ENCODE results near the gene CRB1.
A peak's percentile ranks its signal among the peaks of the same experiment; 100 is the strongest.

CRB1 gene

DNA sequence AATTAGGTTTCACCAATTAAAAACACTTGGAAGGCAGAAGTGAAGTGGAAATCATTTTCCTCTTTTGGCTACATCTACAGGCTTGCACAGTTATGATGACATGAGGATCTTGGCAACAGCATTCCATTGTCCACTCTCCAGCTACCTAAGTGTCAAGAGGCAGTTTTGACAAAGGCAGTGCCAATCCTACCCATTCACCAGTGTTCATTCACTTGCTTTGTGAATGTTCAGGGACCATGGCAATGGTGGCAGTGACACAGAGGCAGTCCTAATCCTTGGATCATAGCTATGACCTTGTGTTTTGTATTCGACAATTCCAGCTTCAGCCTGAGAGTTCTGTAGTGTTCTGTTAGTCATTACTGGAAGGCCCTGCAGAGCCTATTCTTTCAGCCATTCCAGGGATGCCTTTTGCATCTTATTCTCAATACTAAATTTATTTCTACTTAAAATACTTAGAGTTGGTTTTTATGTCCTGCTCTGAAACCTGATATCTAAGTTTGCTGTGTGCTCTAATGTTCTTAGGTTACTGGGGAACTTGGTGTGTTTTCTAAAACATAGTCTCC lies 36.7 kb downstream of the CRB1 start:
- H3K9ac ChIP-seq (ENCODE audit: low read depth, low read length, poor library complexity, severe bottlenecking): no peak overlapping the region
- no peaks in the 10 kb centered on the region for H3K27me3 ChIP-seq (ENCODE audit: insufficient read depth, low read length, poor library complexity, severe bottlenecking)
- no peaks in the 10 kb centered on the region for H3F3A ChIP-seq (ENCODE audit: low read depth)
- no peak overlapping the region for H2AFZ ChIP-seq (ENCODE audit: low read length)
- H3K36me3 ChIP-seq (ENCODE audit: insufficient read depth, low read length): no peaks in the 10 kb centered on the region
- no peaks in the 10 kb centered on the region for H4K20me1 ChIP-seq (ENCODE audit: insufficient read depth, low read length, poor library complexity, severe bottlenecking)
- H3K9me2 ChIP-seq (replicated peaks; ENCODE audit: low read depth, low read length): no peaks in the 10 kb centered on the region
- H3K79me2 ChIP-seq (ENCODE audit: insufficient read depth, low read length): no peaks in the 10 kb centered on the region
- no peaks in the 10 kb centered on the region for H3K9me3 ChIP-seq (ENCODE audit: insufficient read depth, low read depth, low read length)
- H3K4me2 ChIP-seq (ENCODE audit: low read depth, low read length, poor library complexity, severe bottlenecking): no peak overlapping the region
- no peak for TF ChIP-seq EZH2phosphoT487 (IDR thresholded peaks at IDR 0.05; ENCODE audit: borderline replicate concordance)
- TF ChIP-seq, protein P1, sequence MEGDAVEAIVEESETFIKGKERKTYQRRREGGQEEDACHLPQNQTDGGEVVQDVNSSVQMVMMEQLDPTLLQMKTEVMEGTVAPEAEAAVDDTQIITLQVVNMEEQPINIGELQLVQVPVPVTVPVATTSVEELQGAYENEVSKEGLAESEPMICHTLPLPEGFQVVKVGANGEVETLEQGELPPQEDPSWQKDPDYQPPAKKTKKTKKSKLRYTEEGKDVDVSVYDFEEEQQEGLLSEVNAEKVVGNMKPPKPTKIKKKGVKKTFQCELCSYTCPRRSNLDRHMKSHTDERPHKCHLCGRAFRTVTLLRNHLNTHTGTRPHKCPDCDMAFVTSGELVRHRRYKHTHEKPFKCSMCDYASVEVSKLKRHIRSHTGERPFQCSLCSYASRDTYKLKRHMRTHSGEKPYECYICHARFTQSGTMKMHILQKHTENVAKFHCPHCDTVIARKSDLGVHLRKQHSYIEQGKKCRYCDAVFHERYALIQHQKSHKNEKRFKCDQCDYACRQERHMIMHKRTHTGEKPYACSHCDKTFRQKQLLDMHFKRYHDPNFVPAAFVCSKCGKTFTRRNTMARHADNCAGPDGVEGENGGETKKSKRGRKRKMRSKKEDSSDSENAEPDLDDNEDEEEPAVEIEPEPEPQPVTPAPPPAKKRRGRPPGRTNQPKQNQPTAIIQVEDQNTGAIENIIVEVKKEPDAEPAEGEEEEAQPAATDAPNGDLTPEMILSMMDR (conservative IDR thresholded peaks at IDR 0.05; ENCODE audit: low read length): no peak
- H3K4me1 ChIP-seq (ENCODE audit: insufficient read depth, low read length, poor library complexity, severe bottlenecking): no peaks in the 10 kb centered on the region
- no peak overlapping the region for H3K4me3 ChIP-seq (ENCODE audit: low read length, poor library complexity, severe bottlenecking)

DNA sequence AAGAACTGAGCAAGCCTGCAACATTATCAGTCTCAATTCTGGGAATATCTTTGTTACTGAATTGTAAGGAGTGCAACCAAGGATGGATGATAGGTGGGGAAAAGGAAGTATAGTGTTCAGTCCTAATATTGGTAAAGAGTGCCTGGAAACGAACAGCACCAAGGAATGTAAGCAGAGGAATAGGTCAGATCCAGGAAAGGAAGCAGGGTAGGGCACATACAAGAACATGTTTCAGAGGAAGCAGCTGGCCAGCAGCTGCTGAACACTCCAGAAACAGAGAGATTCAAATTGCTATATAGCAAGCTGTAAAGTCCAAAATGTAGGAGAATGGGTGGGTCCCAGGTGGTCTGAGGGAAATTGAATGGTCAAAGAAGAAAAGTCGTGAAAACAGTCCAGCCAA lies 37.9 kb downstream of the CRB1 start:
- Histone ChIP-seq H3K9ac (ENCODE audit: low read depth, low read length, poor library complexity, severe bottlenecking) (no peak overlapping the region), H3K9me3 (ENCODE audit: insufficient read depth, low read depth, low read length) (no peaks in the 10 kb centered on the region), H3K79me2 (ENCODE audit: insufficient read depth, low read length) (no peaks in the 10 kb centered on the region), H3K4me2 (ENCODE audit: low read depth, low read length, poor library complexity, severe bottlenecking) (no peak overlapping the region), H2AFZ (ENCODE audit: low read length) (no peak overlapping the region), H4K20me1 (ENCODE audit: insufficient read depth, low read length, poor library complexity, severe bottlenecking) (no peaks in the 10 kb centered on the region), H3F3A (ENCODE audit: low read depth) (no peaks in the 10 kb centered on the region), H3K27me3 (ENCODE audit: insufficient read depth, low read length, poor library complexity, severe bottlenecking) (no peaks in the 10 kb centered on the region), H3K4me1 (ENCODE audit: insufficient read depth, low read length, poor library complexity, severe bottlenecking) (no peaks in the 10 kb centered on the region), H3K36me3 (ENCODE audit: insufficient read depth, low read length) (no peaks in the 10 kb centered on the region), H3K4me3 (ENCODE audit: low read length, poor library complexity, severe bottlenecking) (no peak overlapping the region), H3K9me2 (replicated peaks; ENCODE audit: low read depth, low read length) (no peaks in the 10 kb centered on the region)
- no peak for TF ChIP-seq EZH2phosphoT487 (IDR thresholded peaks at IDR 0.05; ENCODE audit: borderline replicate concordance)
- TF ChIP-seq, protein P1 (conservative IDR thresholded peaks at IDR 0.05; ENCODE audit: low read length): no peak

DNA sequence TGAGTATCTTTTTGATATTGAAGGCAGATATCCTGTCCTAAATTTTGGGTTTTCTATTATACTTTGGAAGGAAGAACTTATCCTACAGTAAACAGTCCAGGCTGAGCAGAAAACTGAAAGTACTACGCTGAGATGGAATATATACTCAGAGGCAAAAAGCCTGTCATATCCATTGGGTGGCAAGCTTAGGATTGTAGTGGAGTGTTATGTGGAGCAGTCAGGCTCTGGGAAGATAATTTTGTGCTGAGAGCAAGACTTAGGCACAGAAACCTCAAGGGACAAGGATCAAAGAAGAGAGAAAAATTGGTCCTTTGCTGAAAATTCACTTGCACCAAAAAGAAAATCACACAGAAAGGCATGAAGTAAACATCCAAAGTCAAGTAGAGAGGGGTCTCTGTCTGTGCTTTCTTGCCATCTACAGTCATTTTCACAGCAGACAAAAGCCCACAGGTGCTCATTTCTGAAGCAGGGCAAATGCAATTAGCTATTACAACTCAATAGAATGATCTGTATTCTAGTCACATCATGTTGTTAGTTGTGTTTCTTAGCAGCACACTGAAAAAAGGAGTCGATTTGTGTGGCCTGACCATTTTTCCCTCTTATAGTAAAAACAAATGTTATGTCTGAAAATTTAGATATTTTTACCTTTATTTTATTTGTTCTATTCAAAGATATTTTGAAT lies 38.5 kb downstream of the CRB1 start:
- Histone ChIP-seq H3K9me3 (ENCODE audit: insufficient read depth, low read depth, low read length) (no peaks in the 10 kb centered on the region), H3K27me3 (ENCODE audit: insufficient read depth, low read length, poor library complexity, severe bottlenecking) (no peaks in the 10 kb centered on the region), H3K79me2 (ENCODE audit: insufficient read depth, low read length) (no peaks in the 10 kb centered on the region), H3K9ac (ENCODE audit: low read depth, low read length, poor library complexity, severe bottlenecking) (no peak overlapping the region), H3K36me3 (ENCODE audit: insufficient read depth, low read length) (no peaks in the 10 kb centered on the region), H3K9me2 (replicated peaks; ENCODE audit: low read depth, low read length) (no peaks in the 10 kb centered on the region), H3K4me1 (ENCODE audit: insufficient read depth, low read length, poor library complexity, severe bottlenecking) (no peaks in the 10 kb centered on the region), H3K4me3 (ENCODE audit: low read length, poor library complexity, severe bottlenecking) (no peak overlapping the region), H2AFZ (ENCODE audit: low read length) (no peak overlapping the region), H3K4me2 (ENCODE audit: low read depth, low read length, poor library complexity, severe bottlenecking) (no peak overlapping the region), H3F3A (ENCODE audit: low read depth) (no peaks in the 10 kb centered on the region), H4K20me1 (ENCODE audit: insufficient read depth, low read length, poor library complexity, severe bottlenecking) (no peaks in the 10 kb centered on the region)
- TF ChIP-seq EZH2phosphoT487 (IDR thresholded peaks at IDR 0.05; ENCODE audit: borderline replicate concordance): no peak

DNA sequence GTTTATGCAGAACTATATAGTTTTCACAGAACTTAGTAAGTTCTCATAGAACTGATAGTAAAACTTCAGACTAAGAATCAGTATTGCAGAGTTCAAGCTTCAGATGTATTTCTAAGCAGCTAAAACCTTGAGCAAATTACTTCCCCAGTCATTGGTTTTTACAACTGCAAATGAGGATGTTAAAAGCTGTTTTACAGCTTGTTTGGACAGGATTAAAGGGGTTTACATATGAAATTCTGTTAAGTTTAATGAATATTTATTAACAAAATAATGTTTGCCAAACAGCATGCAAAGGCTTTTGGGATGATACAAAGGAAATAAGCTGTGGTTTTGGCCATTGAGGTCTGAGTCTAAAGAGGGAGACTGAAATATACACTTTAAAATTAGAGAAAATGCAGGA lies 39.1 kb downstream of the CRB1 start:
- no peak overlapping the region for H3K4me2 ChIP-seq (ENCODE audit: low read depth, low read length, poor library complexity, severe bottlenecking)
- H3K9ac ChIP-seq (ENCODE audit: low read depth, low read length, poor library complexity, severe bottlenecking): no peak overlapping the region
- H3K9me3 ChIP-seq (ENCODE audit: insufficient read depth, low read depth, low read length): no peaks in the 10 kb centered on the region
- TF ChIP-seq, protein P1 (conservative IDR thresholded peaks at IDR 0.05; ENCODE audit: low read length): no peak
- no peak for TF ChIP-seq EZH2phosphoT487 (IDR thresholded peaks at IDR 0.05; ENCODE audit: borderline replicate concordance)
- H3K79me2 ChIP-seq (ENCODE audit: insufficient read depth, low read length): no peaks in the 10 kb centered on the region
- 0 out of 2 replicates have a peak overlapping the region, but pooled peaks have one; percentile 4 for H2AFZ ChIP-seq (ENCODE audit: low read length)
- H3K36me3 ChIP-seq (ENCODE audit: insufficient read depth, low read length): no peaks in the 10 kb centered on the region
- no peak overlapping the region for H3K4me3 ChIP-seq (ENCODE audit: low read length, poor library complexity, severe bottlenecking)
- H3K27me3 ChIP-seq (ENCODE audit: insufficient read depth, low read length, poor library complexity, severe bottlenecking): no peaks in the 10 kb centered on the region
- H3K9me2 ChIP-seq (replicated peaks; ENCODE audit: low read depth, low read length): no peaks in the 10 kb centered on the region
- no peaks in the 10 kb centered on the region for H3F3A ChIP-seq (ENCODE audit: low read depth)
- H4K20me1 ChIP-seq (ENCODE audit: insufficient read depth, low read length, poor library complexity, severe bottlenecking): no peaks in the 10 kb centered on the region
- no peaks in the 10 kb centered on the region for H3K4me1 ChIP-seq (ENCODE audit: insufficient read depth, low read length, poor library complexity, severe bottlenecking)

All from Loucy (cell line).